Stomach (tissue), 4 donors: Measurements from ENCODE around the gene OR5B12.

Experiments
- CTCF ChIP-seq, 7 experiments: fragments of 450-650 bp in 4 of 7; fragments of 200-600 bp in 3 of 7; sonication (generic) in 3 of 7; IDR thresholded peaks; one replicate each; pipeline ENCODE4 v1.5.1; 2016 to 2019; ENCODE audit warnings: antibody characterized with exemption in 7 of 7, control low read depth in 2 of 7, mild to moderate bottlenecking in 1 of 7
- POLR2A ChIP-seq, 4 donors: fragments of 450-650 bp; IDR thresholded peaks; one replicate each; pipeline ENCODE4 v1.6.1; 2016; ENCODE audit warnings: antibody characterized with exemption in 4 of 4, control low read depth in 2 of 4, mild to moderate bottlenecking in 1 of 4, moderate library complexity in 1 of 4
- POLR2AphosphoS5 ChIP-seq, 3 donors: sonication (generic); formaldehyde crosslinking; IDR thresholded peaks; one replicate each; pipeline ENCODE4 v1.6.1; 2016; ENCODE audit warnings: antibody characterized with exemption in 3 of 3

DNA sequence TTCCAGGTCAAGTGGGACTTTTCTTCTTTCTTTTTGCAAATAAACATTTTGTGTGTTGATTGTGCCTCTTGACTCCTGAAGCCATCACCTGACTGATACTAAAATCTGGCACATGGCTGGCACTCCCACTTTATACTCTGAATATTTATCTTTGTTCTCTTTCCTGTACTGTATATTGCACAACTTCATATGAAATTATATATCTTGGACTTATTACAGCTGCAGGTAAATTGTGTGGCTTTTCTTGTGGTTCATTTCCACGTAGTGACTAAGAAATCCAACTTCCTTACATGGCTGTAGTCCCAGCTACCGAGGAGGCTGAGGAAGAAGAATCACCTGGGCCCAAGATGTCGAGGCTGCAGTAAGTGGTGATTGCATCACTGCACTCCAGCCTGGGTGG lies 23.7 kb upstream of the OR5B12 start:
- TF ChIP-seq POLR2AphosphoS5 (IDR thresholded peaks at IDR 0.05) (no peak), CTCF (IDR thresholded peaks at IDR 0.05) (no peak), POLR2A (IDR thresholded peaks at IDR 0.05) (no peak)
